HS-27A (cell line): Measurements from ENCODE around the gene PTGDS.

ENCODE experiments used
- DNase-seq: peaks from one replicate; pipeline ENCODE4 v3.0.0-alpha.2; 2012; ENCODE audit warnings: low read depth, missing footprints

PTGDS gene

GRCh38 chr9:136977223-136977622 is at the start of gene PTGDS:
TSS of gene PTGDS (plus strand) at chr9:136977504. CDS start at chr9:136977579, 75 bp downstream.
- no peak for DNase-seq

- no peak for DNase-seq
Measured at GRCh38 chr9:136928591-136928990, 48.7 kb upstream of the PTGDS start.

GRCh38 chr9:136930014-136930413 is 47.3 kb upstream of the PTGDS start:
- no peak for DNase-seq

- no peak for DNase-seq
Measured at GRCh38 chr9:136931611-136932130, 45.6 kb upstream of the PTGDS start.

- no peak for DNase-seq
Measured at GRCh38 chr9:136934277-136934676, 43.0 kb upstream of the PTGDS start.

GRCh38 chr9:136935651-136936050 is 41.7 kb upstream of the PTGDS start:
- DNase-seq, result no peak

GRCh38 chr9:136936645-136937170 is 40.6 kb upstream of the PTGDS start:
- DNase-seq, result no peak

GRCh38 chr9:136937186-136938001 is 39.9 kb upstream of the PTGDS start:
- no peak for DNase-seq

- no peak for DNase-seq
Measured at GRCh38 chr9:136939431-136939995, 37.8 kb upstream of the PTGDS start.

GRCh38 chr9:136939996-136940525 is 37.2 kb upstream of the PTGDS start:
- DNase-seq, result no peak

GRCh38 chr9:136940526-136941230 is 36.6 kb upstream of the PTGDS start:
- DNase-seq, result no peak

GRCh38 chr9:136941231-136942111 is 35.8 kb upstream of the PTGDS start:
- no peak for DNase-seq

- no peak for DNase-seq
Measured at GRCh38 chr9:136942112-136942880, 35.0 kb upstream of the PTGDS start.

GRCh38 chr9:136942881-136943230 is 34.4 kb upstream of the PTGDS start:
- DNase-seq, result no peak

- no peak for DNase-seq
Measured at GRCh38 chr9:136943291-136944211, 33.8 kb upstream of the PTGDS start.

GRCh38 chr9:136944212-136944518 is 33.1 kb upstream of the PTGDS start:
- DNase-seq, result no peak

- DNase-seq, result peak; percentile 55
Measured at GRCh38 chr9:136944519-136945332, 32.6 kb upstream of the PTGDS start, which contains the start of the genes C8G and FBXW5. TSS of gene C8G (plus strand) at chr9:136945243. CDS start at chr9:136945321, 78 bp downstream. TSS of gene FBXW5 (minus strand) at chr9:136944738. CDS start at chr9:136944083, 655 bp downstream.
